Panc1 (cell line): ENCODE results near the gene TSPAN15.
A peak's percentile ranks its signal among the peaks of the same experiment; 100 is the strongest.

ENCODE experiments used
- TCF7L2 ChIP-seq: IDR thresholded peaks from 2 replicates; pipeline ENCODE4 v1.6.1; 2011; ENCODE audit warnings: mild to moderate bottlenecking, low read depth, low read length, inconsistent platforms
- TF ChIP-seq, protein P1 (sequence below): fragments of 450-650 bp; IDR thresholded peaks from 2 replicates; pipeline ENCODE4 v1.5.1; 2017; ENCODE audit warnings: mild to moderate bottlenecking
- TF ChIP-seq, protein P2 (sequence below), 2 experiments: IDR thresholded peaks; 2 replicates each; pipeline ENCODE4 v1.6.1; 2011 to 2012; ENCODE audit warnings: low read depth in 2 of 2, control low read depth in 1 of 2, low read length in 1 of 2, mild to moderate bottlenecking in 1 of 2, moderate library complexity in 1 of 2; ENCODE audit not compliant: insufficient read depth in 1 of 2

DNA sequence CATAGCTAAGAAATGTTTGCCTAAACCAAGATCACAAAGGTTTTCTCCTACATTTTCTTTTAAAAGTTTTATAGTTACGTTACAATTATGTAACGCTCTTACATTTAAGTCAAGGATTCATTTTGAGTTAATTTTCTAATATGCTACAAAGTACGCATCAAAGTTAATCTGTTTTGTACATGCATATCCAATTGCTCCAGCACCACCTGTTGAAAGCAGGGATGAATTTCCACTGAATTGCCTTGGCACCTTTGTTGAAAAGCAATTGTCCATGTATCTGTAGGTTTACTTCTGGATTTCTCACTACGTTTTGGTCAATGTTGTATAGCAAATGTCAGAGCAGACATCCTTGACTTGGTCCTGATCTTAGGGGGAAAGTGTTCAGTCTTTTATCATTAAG is 62.4 kb downstream of the TSPAN15 start:
- TF ChIP-seq, protein P1, sequence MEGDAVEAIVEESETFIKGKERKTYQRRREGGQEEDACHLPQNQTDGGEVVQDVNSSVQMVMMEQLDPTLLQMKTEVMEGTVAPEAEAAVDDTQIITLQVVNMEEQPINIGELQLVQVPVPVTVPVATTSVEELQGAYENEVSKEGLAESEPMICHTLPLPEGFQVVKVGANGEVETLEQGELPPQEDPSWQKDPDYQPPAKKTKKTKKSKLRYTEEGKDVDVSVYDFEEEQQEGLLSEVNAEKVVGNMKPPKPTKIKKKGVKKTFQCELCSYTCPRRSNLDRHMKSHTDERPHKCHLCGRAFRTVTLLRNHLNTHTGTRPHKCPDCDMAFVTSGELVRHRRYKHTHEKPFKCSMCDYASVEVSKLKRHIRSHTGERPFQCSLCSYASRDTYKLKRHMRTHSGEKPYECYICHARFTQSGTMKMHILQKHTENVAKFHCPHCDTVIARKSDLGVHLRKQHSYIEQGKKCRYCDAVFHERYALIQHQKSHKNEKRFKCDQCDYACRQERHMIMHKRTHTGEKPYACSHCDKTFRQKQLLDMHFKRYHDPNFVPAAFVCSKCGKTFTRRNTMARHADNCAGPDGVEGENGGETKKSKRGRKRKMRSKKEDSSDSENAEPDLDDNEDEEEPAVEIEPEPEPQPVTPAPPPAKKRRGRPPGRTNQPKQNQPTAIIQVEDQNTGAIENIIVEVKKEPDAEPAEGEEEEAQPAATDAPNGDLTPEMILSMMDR = peak; percentile 33; the same call in 1 of the 2 replicates
- TF ChIP-seq, protein P2, sequence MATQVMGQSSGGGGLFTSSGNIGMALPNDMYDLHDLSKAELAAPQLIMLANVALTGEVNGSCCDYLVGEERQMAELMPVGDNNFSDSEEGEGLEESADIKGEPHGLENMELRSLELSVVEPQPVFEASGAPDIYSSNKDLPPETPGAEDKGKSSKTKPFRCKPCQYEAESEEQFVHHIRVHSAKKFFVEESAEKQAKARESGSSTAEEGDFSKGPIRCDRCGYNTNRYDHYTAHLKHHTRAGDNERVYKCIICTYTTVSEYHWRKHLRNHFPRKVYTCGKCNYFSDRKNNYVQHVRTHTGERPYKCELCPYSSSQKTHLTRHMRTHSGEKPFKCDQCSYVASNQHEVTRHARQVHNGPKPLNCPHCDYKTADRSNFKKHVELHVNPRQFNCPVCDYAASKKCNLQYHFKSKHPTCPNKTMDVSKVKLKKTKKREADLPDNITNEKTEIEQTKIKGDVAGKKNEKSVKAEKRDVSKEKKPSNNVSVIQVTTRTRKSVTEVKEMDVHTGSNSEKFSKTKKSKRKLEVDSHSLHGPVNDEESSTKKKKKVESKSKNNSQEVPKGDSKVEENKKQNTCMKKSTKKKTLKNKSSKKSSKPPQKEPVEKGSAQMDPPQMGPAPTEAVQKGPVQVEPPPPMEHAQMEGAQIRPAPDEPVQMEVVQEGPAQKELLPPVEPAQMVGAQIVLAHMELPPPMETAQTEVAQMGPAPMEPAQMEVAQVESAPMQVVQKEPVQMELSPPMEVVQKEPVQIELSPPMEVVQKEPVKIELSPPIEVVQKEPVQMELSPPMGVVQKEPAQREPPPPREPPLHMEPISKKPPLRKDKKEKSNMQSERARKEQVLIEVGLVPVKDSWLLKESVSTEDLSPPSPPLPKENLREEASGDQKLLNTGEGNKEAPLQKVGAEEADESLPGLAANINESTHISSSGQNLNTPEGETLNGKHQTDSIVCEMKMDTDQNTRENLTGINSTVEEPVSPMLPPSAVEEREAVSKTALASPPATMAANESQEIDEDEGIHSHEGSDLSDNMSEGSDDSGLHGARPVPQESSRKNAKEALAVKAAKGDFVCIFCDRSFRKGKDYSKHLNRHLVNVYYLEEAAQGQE (IDR thresholded peaks at IDR 0.05; ENCODE audit: insufficient read depth in 1 of 2, low read depth in 2 of 2, low read length in 1 of 2) = no peak
- TF ChIP-seq TCF7L2 = no peak
